H1 (cell line): ENCODE data around the gene KLF16.

Experiments used
- CREB1 ChIP-seq: IDR thresholded peaks from 2 replicates; pipeline ENCODE4 v1.6.1; 2012; ENCODE audit warnings: inconsistent platforms
- EP300 ChIP-seq, 2 experiments: IDR thresholded peaks; 1 replicate in 1 of 2; 2 replicates in 1 of 2; pipeline ENCODE4 v1.6.1; 2011 to 2012; ENCODE audit warnings: low read depth in 2 of 2, low read length in 2 of 2, mild to moderate bottlenecking in 2 of 2, borderline replicate concordance in 1 of 2, inconsistent platforms in 1 of 2, moderate library complexity in 1 of 2
- EZH2 ChIP-seq: fragments of 200-600 bp; sonication (generic); IDR thresholded peaks from 2 replicates; pipeline ENCODE4 v1.7.1; 2012; ENCODE audit warnings: low read depth, mild to moderate bottlenecking, moderate library complexity, low read length, inconsistent platforms; ENCODE audit not compliant: severe bottlenecking
- MAX ChIP-seq: IDR thresholded peaks from 2 replicates; pipeline ENCODE4 v1.6.1; 2012; ENCODE audit warnings: inconsistent platforms
- SP1 ChIP-seq: IDR thresholded peaks from 2 replicates; pipeline ENCODE4 v1.6.1; 2011; ENCODE audit warnings: low read depth, low read length
- TF ChIP-seq, protein P1 (sequence below), 3 experiments: IDR thresholded peaks; 1 replicate in 2 of 3; 2 replicates in 1 of 3; pipeline versions ENCODE4 v1.5.1 to v1.6.1; 2011; ENCODE audit warnings: low read length in 3 of 3, mild to moderate bottlenecking in 3 of 3, inconsistent platforms in 2 of 3, low read depth in 1 of 3, moderate library complexity in 1 of 3; ENCODE audit not compliant: insufficient read depth in 1 of 3; ENCODE audit errors: control extremely low read depth in 1 of 3

GRCh38 chr19:1856345-1856697 lies 7.1 kb downstream of the KLF16 start:
- no peak for TF ChIP-seq SP1
- TF ChIP-seq, protein P1, sequence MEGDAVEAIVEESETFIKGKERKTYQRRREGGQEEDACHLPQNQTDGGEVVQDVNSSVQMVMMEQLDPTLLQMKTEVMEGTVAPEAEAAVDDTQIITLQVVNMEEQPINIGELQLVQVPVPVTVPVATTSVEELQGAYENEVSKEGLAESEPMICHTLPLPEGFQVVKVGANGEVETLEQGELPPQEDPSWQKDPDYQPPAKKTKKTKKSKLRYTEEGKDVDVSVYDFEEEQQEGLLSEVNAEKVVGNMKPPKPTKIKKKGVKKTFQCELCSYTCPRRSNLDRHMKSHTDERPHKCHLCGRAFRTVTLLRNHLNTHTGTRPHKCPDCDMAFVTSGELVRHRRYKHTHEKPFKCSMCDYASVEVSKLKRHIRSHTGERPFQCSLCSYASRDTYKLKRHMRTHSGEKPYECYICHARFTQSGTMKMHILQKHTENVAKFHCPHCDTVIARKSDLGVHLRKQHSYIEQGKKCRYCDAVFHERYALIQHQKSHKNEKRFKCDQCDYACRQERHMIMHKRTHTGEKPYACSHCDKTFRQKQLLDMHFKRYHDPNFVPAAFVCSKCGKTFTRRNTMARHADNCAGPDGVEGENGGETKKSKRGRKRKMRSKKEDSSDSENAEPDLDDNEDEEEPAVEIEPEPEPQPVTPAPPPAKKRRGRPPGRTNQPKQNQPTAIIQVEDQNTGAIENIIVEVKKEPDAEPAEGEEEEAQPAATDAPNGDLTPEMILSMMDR (IDR thresholded peaks at IDR 0.05; ENCODE audit: control extremely low read depth in 1 of 3, insufficient read depth in 1 of 3, low read depth in 1 of 3, low read length in 3 of 3) = no peak
- TF ChIP-seq MAX = no peak
- TF ChIP-seq EP300 (IDR thresholded peaks at IDR 0.05; ENCODE audit: borderline replicate concordance in 1 of 2, low read depth in 2 of 2, low read length in 2 of 2) = no peak
- TF ChIP-seq CREB1 = no peak
- TF ChIP-seq EZH2 = no peak
